Effector memory CD8-positive, alpha-beta T cell (primary cell): ENCODE data around the gene NT5DC4.
A peak's percentile ranks its signal among the peaks of the same experiment; 100 is the strongest.

Experiments
- ATAC-seq: fragments of 150-1000 bp; cut with Tn5 transposase; replicated peaks from 2 replicates; pipeline ENCODE4 v1.10.0; 2021; ENCODE audit warnings: mild to moderate bottlenecking, moderate library complexity
- DNase-seq, 3 experiments: peaks; one replicate each; pipeline ENCODE4 v3.0.0; 2021
- H3K27ac Mint-ChIP-seq, 2 donors: one replicate each; pipeline ENCODE4 v1.8.0; 2022; ENCODE audit warnings: mild to moderate bottlenecking in 2 of 2, mixed read lengths in 2 of 2, moderate library complexity in 2 of 2
- H3K27me3 Mint-ChIP-seq, 2 donors: one replicate each; pipeline ENCODE4 v1.8.0; 2022; ENCODE audit warnings: mixed read lengths in 2 of 2
- H3K36me3 Mint-ChIP-seq: one replicate; pipeline ENCODE4 v1.8.0; 2022; ENCODE audit warnings: mild to moderate bottlenecking, moderate library complexity, mixed read lengths; ENCODE audit not compliant: insufficient read depth
- H3K4me1 Mint-ChIP-seq, 2 donors: one replicate each; pipeline ENCODE4 v1.8.0; 2022; ENCODE audit warnings: low read depth in 2 of 2, mixed read lengths in 2 of 2
- H3K4me3 Mint-ChIP-seq, 2 donors: one replicate each; pipeline ENCODE4 v1.8.0; 2022; ENCODE audit warnings: mild to moderate bottlenecking in 2 of 2, mixed read lengths in 2 of 2, moderate library complexity in 2 of 2
- H3K9me3 Mint-ChIP-seq, 2 donors: one replicate each; pipeline ENCODE4 v1.8.0; 2022; ENCODE audit warnings: mixed read lengths in 2 of 2

The NT5DC4 gene

DNA sequence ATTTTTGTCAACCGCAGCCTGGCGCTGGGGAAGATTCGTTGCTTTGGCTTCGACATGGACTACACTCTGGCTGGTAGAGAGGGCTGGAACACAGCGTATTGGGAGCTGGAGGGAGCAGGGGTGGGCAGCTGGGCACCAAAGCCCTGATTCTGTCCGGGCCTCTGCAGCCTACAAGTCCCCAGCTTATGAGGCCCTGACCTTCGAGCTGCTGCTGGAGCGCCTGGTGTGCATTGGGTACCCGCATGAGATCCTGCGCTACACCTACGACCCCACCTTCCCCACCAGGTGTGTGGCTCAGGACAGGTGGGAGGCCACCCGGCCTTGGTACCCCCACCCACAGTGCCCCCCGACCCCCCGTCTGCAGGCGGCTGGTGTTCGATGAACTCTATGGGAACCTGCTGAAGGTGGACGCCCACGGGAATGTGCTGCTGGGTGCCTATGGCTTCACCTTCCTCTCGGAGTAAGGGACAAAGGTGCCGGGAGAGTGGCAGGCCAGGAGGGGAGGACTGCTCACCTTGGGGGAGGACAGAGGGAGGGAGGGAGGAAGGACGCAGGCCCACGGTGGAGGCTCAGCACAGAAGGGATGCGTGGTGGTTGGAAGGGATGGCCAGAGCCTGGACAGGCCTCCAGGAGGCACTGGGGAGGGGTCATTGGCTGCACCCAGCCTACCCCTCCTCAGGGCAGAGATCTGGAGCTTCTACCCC is 1.2 kb downstream of the NT5DC4 start:
- no peaks in the 10 kb centered on the region for H3K27me3 Mint-ChIP-seq
- H3K27ac Mint-ChIP-seq: no peak overlapping the region
- no peak for ATAC-seq
- peaks cover 6 to 10% of the 10 kb centered on the region in 2 donors for H3K4me1 Mint-ChIP-seq
- no peaks in the 10 kb centered on the region for H3K9me3 Mint-ChIP-seq
- peaks cover 2% of the 10 kb centered on the region for H3K36me3 Mint-ChIP-seq
- no peak overlapping the region for H3K4me3 Mint-ChIP-seq
- no peak for DNase-seq

GRCh38 chr2:112722816-112723546 is 2.2 kb downstream of the NT5DC4 start:
- DNase-seq: no peak
- Mint-ChIP-seq H3K4me3 (no peak overlapping the region), H3K9me3 (no peaks in the 10 kb centered on the region), H3K27me3 (peaks cover 0 to 4% of the 10 kb centered on the region in 2 donors), H3K36me3 (peaks cover 4% of the 10 kb centered on the region), H3K4me1 (peaks cover 6 to 11% of the 10 kb centered on the region in 2 donors), H3K27ac (peak overlapping the region in 1 of 2 donors; percentile 54)
- ATAC-seq: no peak

DNA sequence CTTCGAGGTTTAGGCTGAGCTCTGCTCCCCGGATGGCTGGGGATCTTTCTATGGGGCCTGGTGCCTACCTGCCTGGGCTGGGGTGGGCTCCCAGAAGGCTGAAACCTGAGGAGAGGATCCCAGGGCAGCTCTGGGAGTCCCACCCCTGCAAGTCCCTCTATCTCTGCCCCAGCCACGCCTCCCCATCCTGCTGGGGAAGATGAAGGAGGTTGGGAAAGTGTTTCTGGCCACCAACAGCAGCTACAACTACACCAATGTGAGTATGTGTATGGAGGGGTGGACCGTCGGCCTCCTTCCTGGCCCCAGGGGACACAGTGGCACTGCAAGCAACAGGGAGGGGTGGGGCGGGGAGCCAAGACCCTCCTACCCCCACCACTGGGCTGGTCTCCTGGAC is 2.7 kb downstream of the NT5DC4 start:
- peaks cover 0 to 9% of the 10 kb centered on the region in 2 donors for H3K27me3 Mint-ChIP-seq
- no peak for ATAC-seq
- no peak overlapping the region for H3K27ac Mint-ChIP-seq
- no peaks in the 10 kb centered on the region for H3K9me3 Mint-ChIP-seq
- H3K4me3 Mint-ChIP-seq: no peak overlapping the region
- peaks cover 4% of the 10 kb centered on the region for H3K36me3 Mint-ChIP-seq
- DNase-seq: no peak
- peaks cover 6 to 11% of the 10 kb centered on the region in 2 donors for H3K4me1 Mint-ChIP-seq

- Mint-ChIP-seq H3K9me3 (no peaks in the 10 kb centered on the region), H3K27ac (peak overlapping the region in 1 of 2 donors; percentile 53), H3K36me3 (peaks cover 4% of the 10 kb centered on the region)
Observed at GRCh38 chr2:112723995-112724394, 3.2 kb downstream of the NT5DC4 start.

GRCh38 chr2:112724591-112725525 is 4.0 kb downstream of the NT5DC4 start:
- Mint-ChIP-seq H3K4me3 (no peak overlapping the region), H3K9me3 (no peaks in the 10 kb centered on the region), H3K36me3 (peaks cover 4% of the 10 kb centered on the region), H3K27me3 (peaks cover 0 to 12% of the 10 kb centered on the region in 2 donors), H3K4me1 (peaks cover 6 to 11% of the 10 kb centered on the region in 2 donors), H3K27ac (no peak overlapping the region)
- no peak for ATAC-seq
- DNase-seq: no peak

More at GRCh38 chr2:112723995-112724394, 3.2 kb downstream of the NT5DC4 start:
- Mint-ChIP-seq H3K27me3 (peaks cover 0 to 12% of the 10 kb centered on the region in 2 donors), H3K4me3 (no peak overlapping the region), H3K4me1 (peaks cover 6 to 11% of the 10 kb centered on the region in 2 donors)
- no peak for ATAC-seq
- no peak for DNase-seq

- no peak for DNase-seq
- peaks cover 6 to 11% of the 10 kb centered on the region in 2 donors for H3K4me1 Mint-ChIP-seq
- H3K9me3 Mint-ChIP-seq: no peaks in the 10 kb centered on the region
- peak overlapping the region in 1 of 2 donors; percentile 26 for H3K27ac Mint-ChIP-seq
- peaks cover 0 to 12% of the 10 kb centered on the region in 2 donors for H3K27me3 Mint-ChIP-seq
- H3K4me3 Mint-ChIP-seq: no peak overlapping the region
- H3K36me3 Mint-ChIP-seq: peaks cover 4% of the 10 kb centered on the region
- ATAC-seq: no peak
Observed at GRCh38 chr2:112725545-112726457, 5.0 kb downstream of the NT5DC4 start.

DNA sequence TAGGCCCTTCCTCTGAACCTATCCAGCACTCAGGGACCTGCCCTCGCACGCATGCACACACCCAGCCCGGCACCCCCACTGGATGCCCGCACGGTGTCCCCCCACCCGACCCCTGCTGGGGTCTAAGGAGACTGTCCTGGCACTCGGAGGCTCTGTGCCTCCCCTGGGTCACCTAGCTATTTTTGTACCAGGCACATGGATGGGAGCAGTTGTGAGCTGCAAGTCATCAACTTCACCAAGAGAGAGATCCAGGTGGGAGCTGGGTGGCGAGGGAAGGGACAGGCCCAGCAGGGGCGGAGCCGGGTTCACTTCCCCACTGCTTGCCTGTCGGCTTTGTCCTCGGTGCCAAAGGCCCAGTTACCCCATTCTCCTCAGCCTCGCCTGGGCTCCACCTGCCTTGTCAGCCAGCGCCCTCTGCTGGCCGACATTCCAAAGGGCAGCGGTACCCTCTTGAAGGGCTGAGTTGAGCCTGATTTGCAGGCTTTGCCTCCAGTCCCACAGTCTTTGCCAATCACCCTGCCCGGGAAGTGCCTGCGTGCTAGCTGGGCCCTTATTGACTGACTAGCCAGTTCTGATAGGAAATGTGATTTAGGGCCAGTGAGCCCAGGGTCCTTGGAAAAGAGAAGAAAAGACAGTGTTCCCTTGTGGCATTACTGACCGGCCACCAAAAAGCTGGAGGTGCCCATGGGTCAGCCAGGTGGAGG is 5.8 kb downstream of the NT5DC4 start:
- Mint-ChIP-seq H3K27ac (peak overlapping the region in 1 of 2 donors; percentile 26), H3K4me1 (peaks cover 6 to 11% of the 10 kb centered on the region in 2 donors), H3K27me3 (peaks cover 0 to 12% of the 10 kb centered on the region in 2 donors), H3K4me3 (no peak overlapping the region), H3K36me3 (peaks cover 4% of the 10 kb centered on the region), H3K9me3 (no peaks in the 10 kb centered on the region)
- peak; percentile 99 for ATAC-seq
- peak; percentile 86 to 89 (median 86) for DNase-seq

- ATAC-seq: no peak
- H3K27ac Mint-ChIP-seq: no peak overlapping the region
- H3K9me3 Mint-ChIP-seq: no peaks in the 10 kb centered on the region
- peaks cover 6 to 11% of the 10 kb centered on the region in 2 donors for H3K4me1 Mint-ChIP-seq
- no peak overlapping the region for H3K4me3 Mint-ChIP-seq
- no peak for DNase-seq
- H3K36me3 Mint-ChIP-seq: peaks cover 4% of the 10 kb centered on the region
- H3K27me3 Mint-ChIP-seq: peaks cover 0 to 12% of the 10 kb centered on the region in 2 donors
Observed at GRCh38 chr2:112727276-112728028, 6.6 kb downstream of the NT5DC4 start.

DNA sequence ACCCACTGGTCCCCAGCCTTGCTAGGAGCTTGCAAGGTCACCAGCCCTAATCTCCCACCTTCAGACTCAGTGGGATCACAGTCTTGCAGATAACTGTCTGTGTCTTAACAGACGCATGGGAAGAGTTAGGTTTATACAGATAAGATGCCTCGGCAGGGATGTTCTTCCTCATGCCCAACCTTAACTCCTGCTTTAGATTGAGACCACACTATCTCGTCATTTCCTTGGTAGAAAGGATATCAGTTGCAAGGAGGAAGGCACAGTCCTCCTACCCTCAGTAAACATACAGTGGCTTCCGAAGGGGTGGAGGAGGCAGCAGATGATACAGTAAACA is 7.2 kb downstream of the NT5DC4 start:
- no peak for DNase-seq
- Mint-ChIP-seq H3K27ac (no peak overlapping the region), H3K4me1 (peaks cover 6 to 11% of the 10 kb centered on the region in 2 donors), H3K36me3 (peaks cover 4% of the 10 kb centered on the region), H3K4me3 (no peak overlapping the region), H3K9me3 (no peaks in the 10 kb centered on the region), H3K27me3 (peaks cover 0 to 12% of the 10 kb centered on the region in 2 donors)
- no peak for ATAC-seq

DNA sequence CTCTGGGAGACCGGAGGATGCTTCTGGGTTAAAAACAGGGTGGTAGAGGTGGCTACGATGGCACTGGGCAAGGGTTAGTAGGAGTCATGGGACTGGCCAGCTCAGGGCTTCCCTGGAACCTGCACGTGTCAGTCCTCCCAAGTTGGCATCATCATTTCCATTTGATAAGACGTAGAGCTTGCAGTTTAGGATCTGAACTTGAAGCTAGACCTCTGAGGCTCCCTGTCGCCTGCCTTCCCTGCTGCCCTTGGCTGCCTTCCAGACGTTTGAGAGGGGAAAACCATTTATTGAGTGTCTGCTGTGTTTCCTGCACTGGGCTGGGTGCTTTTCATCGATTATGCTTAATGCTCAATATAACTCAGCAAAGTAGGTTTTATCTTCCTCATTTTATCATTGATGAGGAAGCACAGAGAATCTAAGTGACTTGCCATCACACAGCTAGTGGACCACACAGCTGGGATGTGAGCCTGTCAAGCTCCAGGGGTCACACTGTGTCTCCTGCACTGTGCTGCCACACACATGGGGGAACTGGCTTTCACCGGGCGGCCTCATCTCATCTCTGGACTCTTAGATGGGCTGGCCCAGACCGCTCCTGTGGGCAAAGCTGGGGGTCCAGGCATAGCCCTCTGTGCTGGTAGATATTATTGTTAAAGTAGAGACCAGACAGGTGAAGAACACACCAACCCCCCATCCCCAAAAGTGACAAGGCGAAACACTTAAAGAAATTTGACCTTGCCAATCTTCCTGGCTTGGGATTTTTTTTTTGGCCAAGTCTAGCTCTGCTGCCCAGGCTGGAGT is 7.8 kb downstream of the NT5DC4 start:
- DNase-seq: no peak
- peaks cover 6 to 11% of the 10 kb centered on the region in 2 donors for H3K4me1 Mint-ChIP-seq
- peaks cover 4% of the 10 kb centered on the region for H3K36me3 Mint-ChIP-seq
- H3K9me3 Mint-ChIP-seq: no peaks in the 10 kb centered on the region
- no peak for ATAC-seq
- H3K4me3 Mint-ChIP-seq: no peak overlapping the region
- peaks cover 0 to 12% of the 10 kb centered on the region in 2 donors for H3K27me3 Mint-ChIP-seq
- H3K27ac Mint-ChIP-seq: no peak overlapping the region

DNA sequence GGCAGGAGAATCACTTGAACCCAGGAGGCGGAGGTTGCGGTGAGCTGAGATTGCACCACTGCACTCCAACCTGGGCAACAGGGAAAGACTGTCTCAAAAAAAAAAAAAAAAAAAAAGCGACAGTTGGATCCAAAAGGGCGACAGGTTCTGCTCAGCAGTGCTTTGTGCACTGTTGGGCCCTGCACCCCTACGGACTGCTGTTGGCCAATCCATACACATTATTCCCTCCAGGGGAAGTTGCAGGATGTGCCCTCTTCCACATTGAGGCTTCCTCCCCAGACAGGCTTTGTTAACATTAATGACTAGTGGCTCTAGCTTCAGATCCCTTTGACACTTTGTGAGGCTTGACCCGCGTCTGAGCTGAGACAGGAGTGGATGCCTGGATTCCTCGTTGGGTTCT is 9.4 kb downstream of the NT5DC4 start:
- H3K27me3 Mint-ChIP-seq: peaks cover 0 to 12% of the 10 kb centered on the region in 2 donors
- no peak overlapping the region for H3K27ac Mint-ChIP-seq
- H3K4me3 Mint-ChIP-seq: no peak overlapping the region

More for the DNA sequence above, 9.4 kb downstream of the NT5DC4 start:
- no peak for DNase-seq
- no peak for ATAC-seq
- Mint-ChIP-seq H3K4me1 (peaks cover 6 to 8% of the 10 kb centered on the region in 2 donors), H3K9me3 (no peaks in the 10 kb centered on the region), H3K36me3 (peaks cover 4% of the 10 kb centered on the region)
